ENCODE results near the gene NTMT1.

- TF ChIP-seq CTCF (conservative IDR thresholded peaks at IDR 0.05; ENCODE audit: low read depth, low read length): no peak
- TF ChIP-seq EZH2phosphoT487 (IDR thresholded peaks at IDR 0.05; ENCODE audit: borderline replicate concordance, low read length): no peak
These were observed 27.8 kb upstream of the NTMT1 start for GRCh38 chr9:129598089-129598596.

Data from PC-3 (cell line).